GM19455 (cell line): ENCODE measurements around the gene C1orf21.
"Not testable (repeated sequence)": the region's sequence is repeated elsewhere in the genome, so short reads cannot be mapped to it uniquely, and the experiment has no call there.

ENCODE experiments used
- ATAC-seq: cut with Tn5 transposase; IDR thresholded peaks from one replicate; pipeline ENCODE4 v1.9.1; 2021; ENCODE audit not compliant: unreplicated experiment

C1orf21 gene

GRCh38 chr1:184596950-184597645 is 210.3 kb downstream of the C1orf21 start:
- no peak for ATAC-seq

GRCh38 chr1:184597650-184598357 is 211.0 kb downstream of the C1orf21 start:
- no peak for ATAC-seq

GRCh38 chr1:184598403-184599193 is 211.8 kb downstream of the C1orf21 start:
- no peak for ATAC-seq

DNA sequence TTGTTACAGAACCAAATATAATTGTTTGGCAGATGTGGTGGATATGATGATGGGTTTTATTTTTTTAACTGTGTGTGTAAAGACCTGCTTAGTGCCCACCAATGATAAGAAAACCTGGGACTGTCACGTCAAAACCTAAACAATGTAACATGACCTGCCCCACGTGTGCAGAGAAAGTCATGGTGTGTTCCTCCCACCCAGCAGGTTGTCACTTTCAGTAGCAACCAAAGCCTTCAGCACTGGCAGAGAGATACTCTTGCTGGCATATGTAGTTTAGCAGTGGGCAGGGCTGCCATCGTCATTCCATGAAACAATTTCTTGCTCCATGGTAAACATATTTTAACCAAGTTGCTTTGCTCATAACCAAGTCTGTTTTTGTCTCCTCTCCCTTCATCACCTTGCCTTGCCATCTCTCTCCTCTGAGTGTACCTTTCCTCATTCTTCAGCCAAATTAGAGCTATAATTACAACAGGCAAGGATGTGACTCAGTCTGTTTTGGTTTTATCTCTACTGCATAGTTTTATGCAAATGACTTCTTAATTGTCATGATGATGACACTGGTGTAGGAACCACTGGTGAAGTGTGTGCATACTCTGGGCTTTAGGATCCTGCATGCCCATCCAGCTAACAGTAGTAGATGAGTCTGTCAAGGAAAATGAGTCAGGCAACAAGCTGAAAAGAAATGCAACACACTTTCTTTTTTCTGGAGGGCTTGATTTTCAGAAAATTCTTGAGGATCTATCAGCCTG is 217.5 kb downstream of the C1orf21 start:
- no peak for ATAC-seq

DNA sequence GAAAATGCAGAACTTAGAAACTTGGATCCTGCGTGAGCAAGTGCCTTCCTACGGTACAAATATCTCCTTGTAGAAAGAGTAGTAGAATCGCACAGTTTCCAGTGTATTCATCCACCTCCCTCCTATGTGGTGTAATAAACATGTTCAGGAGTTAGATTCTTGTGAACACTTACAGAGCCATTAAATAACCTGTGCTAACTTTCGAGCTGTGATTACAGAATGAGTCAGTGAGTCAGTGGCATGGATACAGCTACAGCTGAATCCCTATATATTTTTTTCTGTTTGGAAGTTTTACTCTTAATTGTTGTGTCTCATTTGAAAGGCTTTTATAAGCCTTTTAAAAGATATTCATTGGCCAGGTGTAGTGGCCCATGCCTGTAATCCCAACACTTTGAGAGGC is 219.1 kb downstream of the C1orf21 start:
- no peak for ATAC-seq

DNA sequence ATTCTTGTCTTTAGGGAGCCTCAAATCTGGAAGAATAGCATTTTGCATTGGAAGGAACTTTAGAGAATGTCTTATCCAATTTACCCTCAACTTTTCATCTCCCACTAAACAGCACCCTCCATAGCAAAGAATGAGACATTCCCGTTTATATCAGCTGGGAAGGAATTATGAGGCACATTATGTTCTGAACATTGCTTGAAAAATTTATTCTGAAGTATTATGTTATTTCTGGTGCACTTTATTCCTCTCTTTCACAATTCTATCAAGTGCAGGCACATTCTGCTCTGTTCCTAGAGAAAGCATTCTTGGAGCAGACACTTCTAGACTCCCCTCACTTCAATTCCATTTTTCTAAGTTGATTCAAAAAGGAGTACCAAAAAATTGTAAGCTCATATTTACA is 220.0 kb downstream of the C1orf21 start:
- ATAC-seq: no peak

DNA sequence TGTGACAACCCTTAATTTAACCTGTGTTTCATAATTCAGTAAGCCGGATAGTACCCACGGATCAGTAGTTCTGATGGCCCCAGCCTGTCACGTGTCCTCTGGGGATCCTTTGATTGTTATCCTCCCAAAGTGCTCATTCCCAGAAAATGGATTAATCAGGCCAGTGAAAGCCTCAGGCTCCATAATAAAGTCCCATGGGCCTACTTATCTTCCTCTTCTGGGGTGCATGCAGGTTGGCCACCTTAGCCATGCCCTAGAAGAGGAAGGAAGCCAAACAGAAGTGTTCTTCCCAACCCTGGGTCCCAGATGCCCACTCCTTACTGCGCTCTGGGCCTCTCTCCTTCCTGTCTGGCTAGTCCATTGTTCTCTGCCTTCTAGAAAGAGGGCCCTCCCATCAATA is 221.8 kb downstream of the C1orf21 start:
- no peak for ATAC-seq

DNA sequence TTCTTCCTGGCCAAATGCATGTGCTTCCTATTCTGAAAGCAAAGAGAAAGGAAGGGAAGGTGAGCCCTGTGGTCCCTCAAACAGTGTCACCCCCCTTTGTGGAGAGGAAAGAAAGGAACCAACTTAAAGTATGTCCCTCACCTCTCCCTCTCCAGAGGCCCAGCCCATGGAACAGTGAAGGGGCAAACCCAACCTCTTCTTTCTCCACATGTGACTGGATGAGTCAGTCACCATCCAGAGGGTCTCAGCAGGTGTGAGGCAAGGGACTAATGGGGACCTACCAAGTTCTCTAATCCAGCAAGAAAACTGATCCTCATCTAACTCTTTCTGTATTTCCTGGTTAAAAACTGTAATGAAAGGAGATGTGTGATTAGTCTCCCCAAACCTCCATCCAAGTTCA is 222.2 kb downstream of the C1orf21 start:
- ATAC-seq: no peak

DNA sequence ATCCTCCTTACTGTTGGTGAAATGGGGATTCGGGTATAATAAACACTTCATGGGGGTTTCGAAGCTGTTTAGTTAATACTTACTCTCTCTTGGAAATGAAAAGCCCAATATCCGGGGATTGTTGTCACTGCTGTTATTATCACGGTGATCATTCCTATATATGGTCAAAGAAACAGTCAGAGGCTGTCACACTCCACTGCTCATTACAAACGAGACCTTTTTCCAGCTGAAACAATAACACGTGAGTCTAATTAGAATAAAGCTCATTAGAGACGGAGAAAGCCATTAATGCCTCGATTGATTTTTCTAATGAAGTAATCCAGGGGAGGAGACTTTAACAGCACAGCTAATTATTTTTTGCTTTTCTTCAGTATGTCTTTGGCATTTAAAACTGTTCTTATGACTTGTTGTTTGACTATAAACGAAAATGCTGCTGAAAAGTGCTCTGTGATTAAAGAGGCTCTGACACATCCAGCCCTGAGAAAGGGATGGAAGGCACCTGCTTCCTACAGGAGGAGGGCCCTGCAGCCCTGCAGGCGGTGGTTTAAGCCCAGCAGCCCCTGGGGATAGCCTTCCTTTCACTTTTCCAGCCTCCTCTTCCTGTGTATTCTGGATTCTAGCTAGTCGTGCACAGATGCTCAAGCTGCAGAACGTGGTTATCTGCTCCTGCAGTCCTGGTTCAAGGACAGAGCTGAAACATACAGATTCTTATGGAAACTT is 224.2 kb downstream of the C1orf21 start:
- no peak for ATAC-seq

DNA sequence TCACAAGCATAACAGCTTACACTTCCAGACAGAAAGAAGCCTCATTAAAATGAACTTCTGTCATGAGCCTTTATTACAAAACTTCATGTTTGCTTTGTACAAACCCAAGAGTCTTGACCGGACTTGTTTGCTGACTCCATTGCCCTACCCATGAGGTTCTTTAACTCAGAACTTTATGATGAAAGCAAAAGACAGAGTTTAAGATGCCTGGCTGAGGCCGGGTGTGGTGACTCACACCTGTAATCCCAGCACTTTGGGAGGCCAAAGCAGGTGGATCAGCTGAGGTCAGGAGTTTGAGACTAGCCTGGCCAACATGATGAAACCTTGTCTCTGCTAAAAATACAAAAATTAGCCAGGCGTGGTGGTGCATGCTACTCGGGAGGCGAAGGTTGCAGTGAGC is 225.4 kb downstream of the C1orf21 start:
- not testable (repeated sequence) for ATAC-seq

DNA sequence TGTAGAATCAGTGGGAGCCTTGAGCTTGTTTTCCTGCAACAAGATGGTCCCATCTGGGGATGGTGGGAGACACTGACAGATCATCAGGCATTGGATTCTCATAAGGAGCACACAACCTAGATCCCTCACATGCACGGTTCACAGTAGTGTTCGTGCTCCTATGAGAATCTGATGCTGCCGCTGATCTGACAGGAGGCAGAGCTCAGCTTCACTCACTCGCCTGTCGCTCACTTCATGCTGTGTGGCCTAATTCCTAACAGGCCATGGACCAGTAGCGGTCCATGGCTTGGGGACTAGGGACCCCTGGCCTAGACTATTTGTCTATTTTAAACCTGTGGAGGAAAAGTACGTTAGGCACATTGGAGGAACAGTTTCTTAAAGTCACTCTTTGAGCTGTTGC is 227.8 kb downstream of the C1orf21 start:
- ATAC-seq: no peak

GRCh38 chr1:184615301-184615700 is 228.5 kb downstream of the C1orf21 start:
- no peak for ATAC-seq

DNA sequence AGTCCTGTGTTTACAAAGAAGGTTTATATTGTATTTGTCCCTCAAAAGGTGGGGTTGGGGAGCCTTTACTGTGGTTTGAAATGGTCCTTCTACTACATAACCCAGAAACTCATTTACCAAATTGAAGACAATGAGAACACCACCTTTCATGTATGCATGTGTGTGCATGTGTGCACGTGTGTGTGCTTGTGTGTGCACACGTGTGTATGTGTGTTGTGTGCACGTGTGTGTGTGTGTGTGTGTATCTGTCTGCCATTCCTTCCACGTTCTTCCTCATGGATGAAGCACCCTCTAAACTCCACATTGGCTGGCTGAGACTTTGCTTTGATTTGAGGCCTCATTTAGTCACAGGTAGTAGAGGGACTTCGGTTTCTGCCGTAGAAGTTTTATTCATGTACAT is 229.7 kb downstream of the C1orf21 start:
- ATAC-seq: no peak

GRCh38 chr1:184617433-184618029 is 230.7 kb downstream of the C1orf21 start:
- ATAC-seq: no peak

DNA sequence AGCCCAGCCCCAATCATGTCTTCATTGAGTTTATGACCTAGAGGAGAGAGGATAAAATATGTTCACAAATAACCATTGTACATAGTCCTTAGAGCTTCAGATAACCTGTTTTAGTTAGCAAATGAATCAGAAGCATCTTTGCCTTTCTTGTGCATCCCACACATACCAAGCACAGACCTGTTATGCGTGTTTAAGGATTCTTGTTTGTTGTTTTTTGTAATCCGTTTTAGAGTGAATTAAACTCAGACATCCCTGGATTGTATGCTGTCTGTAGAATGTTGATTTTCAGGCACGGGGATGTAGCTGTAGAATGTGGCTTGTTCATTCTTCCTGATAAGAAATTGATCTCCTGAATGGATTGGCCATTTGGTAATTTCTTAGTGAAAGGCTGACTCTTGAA is 232.0 kb downstream of the C1orf21 start:
- no peak for ATAC-seq

- no peak for ATAC-seq
Observed at GRCh38 chr1:184620469-184620868, 233.6 kb downstream of the C1orf21 start.

GRCh38 chr1:184621260-184621659 is 234.4 kb downstream of the C1orf21 start:
- no peak for ATAC-seq

DNA sequence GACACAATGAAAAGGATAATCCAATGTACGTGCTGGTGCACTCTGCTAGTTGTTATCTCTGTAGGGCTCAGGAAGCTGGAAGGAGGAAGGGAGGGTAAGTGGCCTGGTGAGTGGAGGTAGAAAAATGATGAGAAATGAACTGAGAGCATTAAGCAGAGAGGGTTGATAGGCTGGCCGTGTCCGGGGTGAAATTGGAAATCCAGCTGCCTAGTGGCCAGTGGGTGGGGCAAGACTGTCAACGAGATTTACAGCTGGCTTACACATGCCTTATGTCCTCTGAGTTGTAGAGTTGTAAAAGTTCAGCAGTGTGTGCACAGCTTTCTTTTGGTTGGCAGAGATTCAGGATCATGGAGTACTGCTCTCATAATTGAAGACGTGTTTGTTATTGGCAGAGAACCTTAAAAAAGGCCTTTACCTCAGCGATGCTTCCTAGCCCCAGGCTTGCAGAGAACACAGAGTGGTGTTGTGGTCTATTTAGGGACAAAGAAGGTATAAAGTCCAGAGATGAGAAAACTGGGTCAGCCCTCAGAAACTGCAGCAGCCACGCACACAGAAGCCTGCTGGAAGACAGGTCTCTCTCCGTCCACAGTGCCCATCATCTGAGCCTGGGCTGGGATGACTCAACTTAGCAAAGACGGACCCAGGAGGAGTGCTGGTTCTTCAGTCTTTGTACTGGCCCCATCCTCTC is 235.5 kb downstream of the C1orf21 start:
- ATAC-seq: no peak

DNA sequence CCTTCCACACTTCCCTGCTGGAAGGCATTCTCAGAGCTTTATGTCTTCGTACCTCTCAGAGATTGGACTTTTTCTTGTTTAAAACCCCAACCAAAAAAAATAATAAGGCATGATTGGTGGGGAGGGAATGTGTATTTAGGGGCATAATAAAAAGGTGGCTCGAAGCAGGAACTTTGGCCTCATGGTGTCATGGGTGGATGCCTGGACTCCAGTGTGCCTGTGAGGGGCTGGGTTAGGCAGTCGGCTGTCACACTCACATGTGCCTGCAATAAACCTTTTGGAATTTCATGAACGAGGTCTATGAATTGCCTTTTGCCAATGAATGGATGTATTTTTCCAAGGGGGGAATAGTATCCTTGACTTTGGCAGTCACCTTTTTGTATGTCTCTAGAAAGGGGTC is 236.6 kb downstream of the C1orf21 start:
- ATAC-seq: no peak

GRCh38 chr1:184624051-184624450 is 237.2 kb downstream of the C1orf21 start:
- ATAC-seq: no peak
